ENCODE data around the gene TMEM266. TPM values are rescaled to one million over a fixed set of nuclear protein-coding genes. Genes with fewer than 3 reads are reported as not detected.

The TMEM266 gene
- total and polyA plus RNA-seq, 4 experiments from 2014 or later: not detected

DNA sequence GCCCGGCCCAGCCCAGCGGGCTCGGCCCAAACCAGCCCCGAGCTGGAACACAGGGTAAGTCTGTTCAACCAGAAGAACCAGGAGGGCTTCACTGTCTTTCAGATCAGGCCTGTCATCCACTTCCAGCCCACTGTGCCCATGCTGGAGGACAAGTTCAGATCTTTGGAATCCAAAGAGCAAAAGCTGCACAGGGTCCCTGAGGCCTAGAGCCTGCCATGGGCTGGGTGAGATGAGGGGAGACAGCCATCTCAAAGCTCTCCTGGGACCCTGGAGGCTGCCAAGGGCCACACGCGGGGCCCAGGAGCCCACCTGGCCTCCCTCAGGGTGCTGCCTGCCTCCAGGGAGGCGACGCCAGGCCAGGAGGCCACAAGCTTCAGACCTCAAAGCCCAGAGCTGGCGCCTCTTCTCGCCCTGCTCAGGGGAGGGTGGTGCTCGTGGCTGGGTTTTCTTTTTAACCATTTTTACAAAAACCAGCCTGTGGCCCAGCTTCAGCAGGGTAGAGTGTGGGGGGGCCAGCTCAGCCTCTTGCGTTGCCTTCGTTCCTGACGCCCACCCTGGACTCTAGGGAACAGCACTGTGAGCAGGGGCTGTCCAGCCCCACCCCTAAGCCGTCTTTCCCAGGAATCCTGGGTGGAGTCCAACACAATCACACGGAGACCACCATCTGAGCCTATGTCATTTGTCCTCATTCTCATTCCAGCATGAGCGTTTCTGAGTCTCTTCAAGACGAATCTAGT, 144.5 kb downstream of the TMEM266 start:
- CTCF ChIA-PET (ENCODE audit: partially characterized antibody): no interaction called here
- Mint-ChIP-seq H3K27ac (peak overlapping the region in 1 of 7 donors; percentile 80), H3K9me3 (peaks cover 0 to 1% (median 0%) of the 10 kb centered on the region in 8 donors)

DNA sequence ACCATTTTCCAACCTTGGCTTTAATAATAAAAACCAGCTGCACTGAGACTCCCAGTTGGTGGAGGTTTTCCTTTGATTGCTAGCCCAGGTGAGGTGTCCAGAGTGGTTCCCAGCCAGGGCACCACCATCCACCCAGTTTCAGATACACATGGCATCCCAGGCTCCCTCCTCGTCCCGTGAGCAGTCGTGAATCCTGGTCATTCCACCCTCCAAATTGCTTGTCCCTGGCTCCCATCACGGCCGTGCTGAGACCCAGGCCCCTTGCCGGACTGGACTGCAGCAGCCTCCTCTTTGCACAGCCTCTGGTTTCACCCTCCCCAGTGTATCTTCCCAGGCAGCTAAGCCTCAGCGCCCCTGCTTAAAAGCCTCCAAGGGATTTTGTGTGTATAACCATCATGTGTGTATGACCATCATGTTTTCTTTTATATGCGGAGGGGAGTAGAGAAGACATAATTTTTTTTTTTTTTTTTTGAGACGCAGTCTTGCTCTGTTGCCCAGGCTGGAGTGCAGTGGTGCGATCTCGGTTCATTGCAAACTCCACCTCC, 145.2 kb downstream of the TMEM266 start:
- Mint-ChIP-seq H3K4me3 (no peak overlapping the region), H3K4me1 (peaks cover 0 to 4% (median 0%) of the 10 kb centered on the region in 4 donors), H3K9me3 (peaks cover 0 to 1% (median 0%) of the 10 kb centered on the region in 8 donors), H3K27me3 (no peaks in the 10 kb centered on the region), H3K36me3 (peaks cover 13 to 28% of the 10 kb centered on the region in 2 donors), H3K27ac (peak overlapping the region in 1 of 7 donors; percentile 13)
- no peaks in the 10 kb centered on the region for H3K9me3 ChIP-seq (ENCODE audit: control insufficient read depth in 1 of 2, low read length in 2 of 2)
- ChIA-PET CTCF (ENCODE audit: partially characterized antibody) (no interaction called here), POLR2A (ENCODE audit: partially characterized antibody) (no interaction called here)
- H3K4me1 ChIP-seq (ENCODE audit: insufficient read depth, low read length): no peaks in the 10 kb centered on the region
- DNase-seq: no peak
- H3K27me3 ChIP-seq (ENCODE audit: insufficient read depth, low read length): no peaks in the 10 kb centered on the region
- no peak overlapping the region for H3K4me3 ChIP-seq (ENCODE audit: low read length in 2 of 2)
- H3K36me3 ChIP-seq (ENCODE audit: insufficient read depth, low read length): no peaks in the 10 kb centered on the region
- H3K27ac ChIP-seq (ENCODE audit: low read depth, low read length): no peak overlapping the region
- intact Hi-C loops (cut with micrococcal nuclease): no loop called here

More for the DNA sequence above, 144.5 kb downstream of the TMEM266 start:
- Histone ChIP-seq H3K27ac (ENCODE audit: low read depth, low read length) (no peak overlapping the region), H3K9me3 (ENCODE audit: control insufficient read depth in 1 of 2, low read length in 2 of 2) (no peaks in the 10 kb centered on the region), H3K4me3 (ENCODE audit: low read length in 2 of 2) (no peak overlapping the region), H3K27me3 (ENCODE audit: insufficient read depth, low read length) (no peaks in the 10 kb centered on the region), H3K36me3 (ENCODE audit: insufficient read depth, low read length) (no peaks in the 10 kb centered on the region), H3K4me1 (ENCODE audit: insufficient read depth, low read length) (no peaks in the 10 kb centered on the region)
- intact Hi-C loops (cut with micrococcal nuclease): no loop called here
- peaks cover 0 to 4% (median 0%) of the 10 kb centered on the region in 4 donors for H3K4me1 Mint-ChIP-seq
- H3K36me3 Mint-ChIP-seq: peaks cover 12 to 23% of the 10 kb centered on the region in 2 donors
- H3K27me3 Mint-ChIP-seq: no peaks in the 10 kb centered on the region
- POLR2A ChIA-PET (ENCODE audit: partially characterized antibody): no interaction called here
- DNase-seq: no peak
- H3K4me3 Mint-ChIP-seq: no peak overlapping the region

DNA sequence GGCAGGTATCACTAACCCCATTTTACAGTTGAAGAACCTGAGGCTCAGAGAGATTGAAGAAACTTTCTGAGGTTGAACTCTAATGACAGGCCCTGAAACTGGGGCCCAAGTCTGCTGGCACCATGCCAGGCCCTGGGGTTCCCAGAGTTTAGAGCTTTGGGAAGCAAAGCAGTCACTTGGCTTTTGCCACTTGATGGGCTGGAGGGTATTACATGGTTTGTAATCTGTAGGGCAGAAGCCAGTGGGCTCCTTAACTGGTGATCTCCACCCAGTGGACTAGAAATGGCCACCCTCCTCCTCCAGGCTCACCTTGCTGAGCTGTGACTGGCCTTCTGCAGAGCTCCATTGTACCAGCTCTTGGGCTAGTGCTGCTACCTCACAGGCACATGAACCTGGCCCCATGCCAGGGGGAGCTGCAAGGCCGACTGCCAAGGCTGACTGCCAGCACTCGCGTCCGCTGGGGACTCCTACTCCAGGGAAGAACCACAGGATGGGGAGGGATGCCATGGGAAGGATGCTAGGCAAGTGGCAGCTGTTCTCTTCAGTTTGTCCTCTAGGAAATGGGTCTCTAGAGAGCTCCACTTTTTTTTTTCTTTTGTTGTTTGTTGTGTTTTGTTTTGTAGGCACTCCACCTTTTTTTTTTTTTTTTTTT, 146.7 kb downstream of the TMEM266 start:
- Histone ChIP-seq H3K36me3 (ENCODE audit: insufficient read depth, low read length) (peaks cover 9% of the 10 kb centered on the region), H3K27ac (ENCODE audit: low read depth, low read length) (no peak overlapping the region), H3K9me3 (ENCODE audit: control insufficient read depth in 1 of 2, low read length in 2 of 2) (no peaks in the 10 kb centered on the region), H3K4me3 (ENCODE audit: low read length in 2 of 2) (no peak overlapping the region), H3K27me3 (ENCODE audit: insufficient read depth, low read length) (no peaks in the 10 kb centered on the region), H3K4me1 (ENCODE audit: insufficient read depth, low read length) (no peaks in the 10 kb centered on the region)
- Mint-ChIP-seq H3K36me3 (peaks cover 21 to 42% of the 10 kb centered on the region in 2 donors), H3K27me3 (no peaks in the 10 kb centered on the region), H3K9me3 (peaks cover 0 to 1% (median 0%) of the 10 kb centered on the region in 8 donors), H3K4me1 (no peaks in the 10 kb centered on the region), H3K4me3 (no peak overlapping the region), H3K27ac (peak overlapping the region in 2 of 7 donors; percentile 15 to 48)
- DNase-seq: no peak
- POLR2A ChIA-PET (ENCODE audit: partially characterized antibody): no interaction called here
- CTCF ChIA-PET (ENCODE audit: partially characterized antibody): interaction anchor here (0.7 to 1.4 kb wide), 2 partner anchors 15 to 332 kb away, joined by 3 to 5 read pairs; no protein-coding TSS in a partner anchor
- intact Hi-C loops (cut with micrococcal nuclease): no loop called here

DNA sequence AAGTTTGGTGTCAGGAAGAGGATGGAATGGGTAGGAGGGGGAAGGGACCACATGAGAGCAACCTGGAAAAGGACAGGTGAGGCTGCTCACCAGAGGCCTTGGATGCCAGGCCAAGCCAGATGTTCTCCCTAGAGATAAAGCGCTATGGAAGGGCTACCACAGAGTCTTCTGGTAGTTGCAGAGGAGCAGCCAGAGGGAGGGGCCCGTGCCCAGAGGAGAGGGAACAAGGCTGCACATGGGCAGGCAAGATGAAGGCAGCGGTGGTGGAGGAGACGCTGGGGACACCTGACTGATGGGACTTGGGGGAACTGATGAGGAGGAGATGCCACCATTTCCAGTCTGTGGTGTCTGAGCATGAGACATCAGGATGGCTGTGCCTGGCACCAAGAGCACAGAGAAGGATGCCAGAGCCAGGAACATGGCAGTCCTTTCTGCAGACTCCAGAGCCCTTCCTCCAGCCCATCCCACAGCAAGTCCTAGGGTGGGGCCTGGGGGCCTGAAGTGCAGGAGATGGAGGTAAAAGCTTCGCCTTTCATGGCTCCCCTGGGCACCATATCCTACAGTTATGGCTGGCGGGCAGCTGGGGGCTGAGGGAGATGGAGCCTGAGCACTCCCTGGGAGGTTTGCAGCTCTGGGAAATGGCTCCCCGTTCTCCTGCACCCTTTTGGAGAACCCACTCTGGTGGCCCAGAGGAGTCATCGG, 148.4 kb downstream of the TMEM266 start:
- Mint-ChIP-seq H3K4me3 (no peak overlapping the region), H3K36me3 (peaks cover 34 to 58% of the 10 kb centered on the region in 2 donors), H3K9me3 (no peaks in the 10 kb centered on the region), H3K4me1 (no peaks in the 10 kb centered on the region), H3K27ac (peak overlapping the region in 2 of 7 donors; percentile 18 to 39), H3K27me3 (no peaks in the 10 kb centered on the region)
- Histone ChIP-seq H3K27ac (ENCODE audit: low read depth, low read length) (no peak overlapping the region), H3K27me3 (ENCODE audit: insufficient read depth, low read length) (no peaks in the 10 kb centered on the region), H3K9me3 (ENCODE audit: control insufficient read depth in 1 of 2, low read length in 2 of 2) (no peaks in the 10 kb centered on the region), H3K36me3 (ENCODE audit: insufficient read depth, low read length) (peaks cover 15% of the 10 kb centered on the region), H3K4me3 (ENCODE audit: low read length in 2 of 2) (no peak overlapping the region), H3K4me1 (ENCODE audit: insufficient read depth, low read length) (no peaks in the 10 kb centered on the region)
- intact Hi-C loops (cut with micrococcal nuclease): no loop called here
- POLR2A ChIA-PET (ENCODE audit: partially characterized antibody): no interaction called here
- no peak for DNase-seq
- CTCF ChIA-PET (ENCODE audit: partially characterized antibody): no interaction called here

DNA sequence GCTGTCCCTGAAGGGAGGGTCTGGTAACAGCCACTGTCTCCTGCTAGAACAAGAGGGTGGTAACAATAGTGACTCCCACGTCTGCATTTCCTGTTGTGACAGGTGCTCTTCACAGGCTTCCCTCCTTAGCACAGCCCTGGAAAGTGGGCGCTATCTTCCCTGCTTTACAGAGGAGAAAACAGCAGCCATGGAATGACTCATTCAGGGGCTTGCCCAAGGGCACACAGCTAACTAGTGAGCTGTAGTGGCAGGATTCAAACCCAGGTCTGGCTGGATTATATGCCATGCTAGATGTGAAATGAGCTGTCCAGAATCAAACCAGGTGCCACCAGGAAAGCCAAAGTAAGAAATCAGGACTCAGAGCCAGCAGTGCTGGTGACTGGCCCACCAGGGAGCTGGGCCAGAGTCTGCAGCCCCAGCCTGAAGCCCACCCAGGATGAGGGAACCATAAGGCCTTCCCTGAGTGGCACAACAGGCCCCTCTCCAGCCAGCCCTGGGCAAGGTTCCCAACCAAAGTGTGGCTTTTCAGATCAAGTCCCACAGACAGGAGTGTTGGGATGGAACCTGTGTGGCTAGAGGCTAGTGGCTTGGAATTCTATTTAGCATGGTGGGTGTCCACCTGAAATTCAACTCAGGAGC, 149.1 kb downstream of the TMEM266 start:
- Mint-ChIP-seq H3K4me3 (no peak overlapping the region), H3K27ac (peak overlapping the region in 1 of 7 donors; percentile 60), H3K4me1 (peaks cover 0 to 1% (median 0%) of the 10 kb centered on the region in 4 donors), H3K36me3 (peaks cover 37 to 65% of the 10 kb centered on the region in 2 donors), H3K9me3 (no peaks in the 10 kb centered on the region), H3K27me3 (no peaks in the 10 kb centered on the region)
- Histone ChIP-seq H3K4me1 (ENCODE audit: insufficient read depth, low read length) (no peaks in the 10 kb centered on the region), H3K4me3 (ENCODE audit: low read length in 2 of 2) (no peak overlapping the region), H3K9me3 (ENCODE audit: control insufficient read depth in 1 of 2, low read length in 2 of 2) (no peaks in the 10 kb centered on the region), H3K36me3 (ENCODE audit: insufficient read depth, low read length) (peaks cover 22% of the 10 kb centered on the region), H3K27ac (ENCODE audit: low read depth, low read length) (no peak overlapping the region), H3K27me3 (ENCODE audit: insufficient read depth, low read length) (no peaks in the 10 kb centered on the region)
- intact Hi-C loops (cut with micrococcal nuclease): no loop called here
- POLR2A ChIA-PET (ENCODE audit: partially characterized antibody): no interaction called here
- DNase-seq: no peak
- CTCF ChIA-PET (ENCODE audit: partially characterized antibody): no interaction called here

DNA sequence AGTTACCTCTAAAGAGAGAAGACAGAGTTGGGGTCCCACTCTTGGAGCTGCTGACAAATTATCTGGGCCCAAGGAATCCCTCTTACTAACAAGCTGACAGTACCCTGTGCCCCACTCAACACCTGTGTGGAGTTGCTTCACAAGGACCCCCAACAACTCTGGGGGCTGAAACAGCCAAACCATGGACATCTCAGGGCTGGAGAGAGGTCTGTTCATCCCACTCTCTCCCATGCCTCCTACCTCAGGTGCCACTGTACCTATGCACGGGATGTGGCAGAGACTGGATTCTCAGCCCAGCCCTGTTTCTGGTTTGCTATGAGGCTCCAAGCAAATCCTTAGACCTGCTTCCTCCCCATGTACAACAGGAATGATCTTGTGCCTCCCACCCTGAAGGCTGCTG, 149.7 kb downstream of the TMEM266 start:
- Histone ChIP-seq H3K36me3 (ENCODE audit: insufficient read depth, low read length) (peaks cover 27% of the 10 kb centered on the region), H3K9me3 (ENCODE audit: control insufficient read depth in 1 of 2, low read length in 2 of 2) (no peaks in the 10 kb centered on the region), H3K4me3 (ENCODE audit: low read length in 2 of 2) (no peak overlapping the region), H3K4me1 (ENCODE audit: insufficient read depth, low read length) (no peaks in the 10 kb centered on the region), H3K27me3 (ENCODE audit: insufficient read depth, low read length) (no peaks in the 10 kb centered on the region), H3K27ac (ENCODE audit: low read depth, low read length) (no peak overlapping the region)
- CTCF ChIA-PET (ENCODE audit: partially characterized antibody): no interaction called here
- no peaks in the 10 kb centered on the region for H3K9me3 Mint-ChIP-seq
- intact Hi-C loops (cut with micrococcal nuclease): no loop called here
- POLR2A ChIA-PET (ENCODE audit: partially characterized antibody): no interaction called here
- no peak for DNase-seq
- peak overlapping the region in 1 of 7 donors; percentile 22 for H3K27ac Mint-ChIP-seq
- no peaks in the 10 kb centered on the region for H3K27me3 Mint-ChIP-seq
- H3K36me3 Mint-ChIP-seq: peaks cover 41 to 69% of the 10 kb centered on the region in 2 donors
- H3K4me3 Mint-ChIP-seq: no peak overlapping the region
- H3K4me1 Mint-ChIP-seq: peaks cover 0 to 1% (median 0%) of the 10 kb centered on the region in 4 donors
